Lower leg skin (tissue), 3 donors: Measurements from ENCODE around the gene CAMTA1.

Experiments
- CTCF ChIP-seq, 3 donors: fragments of 450-650 bp; IDR thresholded peaks; one replicate each; pipeline ENCODE4 v1.5.1; 2016; ENCODE audit warnings: antibody characterized with exemption in 3 of 3, mild to moderate bottlenecking in 3 of 3, moderate library complexity in 2 of 3
- POLR2A ChIP-seq, 2 donors: fragments of 450-650 bp; IDR thresholded peaks; one replicate each; pipeline ENCODE4 v1.6.1; 2016 to 2017; ENCODE audit warnings: antibody characterized with exemption in 2 of 2, mild to moderate bottlenecking in 1 of 2, moderate library complexity in 1 of 2

GRCh38 chr1:6967431-6968111 is 182.3 kb downstream of the CAMTA1 start:
- TF ChIP-seq CTCF (IDR thresholded peaks at IDR 0.05) (no peak), POLR2A (IDR thresholded peaks at IDR 0.05) (no peak)
